Upper lobe of left lung (tissue), 4 donors: ENCODE results near the gene KCNIP3.

Experiments used
- EP300 ChIP-seq, 4 donors: sonication (generic); formaldehyde crosslinking; IDR thresholded peaks; one replicate each; pipeline ENCODE4 v1.5.1; 2017; ENCODE audit warnings: antibody characterized with exemption in 4 of 4, control low read depth in 2 of 4
- POLR2A ChIP-seq, 4 donors: fragments of 450-650 bp; IDR thresholded peaks; one replicate each; pipeline ENCODE4 v1.5.1; 2016 to 2017; ENCODE audit warnings: antibody characterized with exemption in 4 of 4, mild to moderate bottlenecking in 2 of 4
- POLR2AphosphoS5 ChIP-seq, 2 donors: sonication (generic); formaldehyde crosslinking; IDR thresholded peaks; one replicate each; pipeline ENCODE4 v1.5.1; 2017; ENCODE audit warnings: antibody characterized with exemption in 2 of 2
- TF ChIP-seq, protein P1 (sequence below), 6 experiments: fragments of 450-650 bp in 4 of 6; fragments of 200-600 bp in 2 of 6; sonication (generic) in 2 of 6; IDR thresholded peaks; one replicate each; pipeline ENCODE4 v1.5.1; 2016 to 2019; ENCODE audit warnings: antibody characterized with exemption in 6 of 6

DNA sequence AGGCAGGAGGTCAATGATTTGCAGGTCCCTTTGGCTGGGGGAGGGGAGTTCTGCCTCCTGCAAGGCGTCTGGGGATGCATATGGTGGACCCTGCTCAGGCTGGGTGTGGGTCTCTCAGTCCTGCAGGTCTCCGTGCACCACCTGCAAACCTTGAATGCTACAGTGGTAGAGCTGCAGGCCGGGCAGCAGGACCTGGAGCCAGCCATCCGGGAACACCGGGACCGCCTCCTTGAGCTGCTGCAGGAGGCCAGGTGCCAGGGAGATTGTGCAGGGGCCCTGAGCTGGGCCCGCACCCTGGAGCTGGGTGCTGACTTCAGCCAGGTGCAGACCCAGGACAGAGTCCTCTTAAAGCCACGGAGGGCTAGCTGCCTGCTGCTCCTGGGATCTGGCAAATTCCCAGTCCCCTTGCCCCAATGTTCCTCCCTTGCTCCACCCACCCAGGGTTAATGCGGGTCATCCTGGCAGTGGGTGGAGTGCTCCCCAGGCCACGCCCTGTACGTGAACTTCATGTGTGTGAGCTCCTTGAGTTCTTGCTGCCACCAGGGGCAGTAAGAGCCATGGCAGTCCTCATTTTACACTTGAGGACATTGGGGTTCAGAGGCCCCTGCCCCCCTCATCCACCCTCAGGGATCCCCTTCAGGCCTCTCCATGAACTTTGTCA lies 19.8 kb upstream of the KCNIP3 start:
- TF ChIP-seq, protein P1, sequence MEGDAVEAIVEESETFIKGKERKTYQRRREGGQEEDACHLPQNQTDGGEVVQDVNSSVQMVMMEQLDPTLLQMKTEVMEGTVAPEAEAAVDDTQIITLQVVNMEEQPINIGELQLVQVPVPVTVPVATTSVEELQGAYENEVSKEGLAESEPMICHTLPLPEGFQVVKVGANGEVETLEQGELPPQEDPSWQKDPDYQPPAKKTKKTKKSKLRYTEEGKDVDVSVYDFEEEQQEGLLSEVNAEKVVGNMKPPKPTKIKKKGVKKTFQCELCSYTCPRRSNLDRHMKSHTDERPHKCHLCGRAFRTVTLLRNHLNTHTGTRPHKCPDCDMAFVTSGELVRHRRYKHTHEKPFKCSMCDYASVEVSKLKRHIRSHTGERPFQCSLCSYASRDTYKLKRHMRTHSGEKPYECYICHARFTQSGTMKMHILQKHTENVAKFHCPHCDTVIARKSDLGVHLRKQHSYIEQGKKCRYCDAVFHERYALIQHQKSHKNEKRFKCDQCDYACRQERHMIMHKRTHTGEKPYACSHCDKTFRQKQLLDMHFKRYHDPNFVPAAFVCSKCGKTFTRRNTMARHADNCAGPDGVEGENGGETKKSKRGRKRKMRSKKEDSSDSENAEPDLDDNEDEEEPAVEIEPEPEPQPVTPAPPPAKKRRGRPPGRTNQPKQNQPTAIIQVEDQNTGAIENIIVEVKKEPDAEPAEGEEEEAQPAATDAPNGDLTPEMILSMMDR (IDR thresholded peaks at IDR 0.05): peak in 1 of 6 experiments; percentile 16
- TF ChIP-seq POLR2A (IDR thresholded peaks at IDR 0.05) (no peak), POLR2AphosphoS5 (IDR thresholded peaks at IDR 0.05) (no peak), EP300 (IDR thresholded peaks at IDR 0.05) (no peak)
